ENCODE measurements around the gene RARB.

- TF ChIP-seq CTCF (conservative IDR thresholded peaks at IDR 0.05) (no peak), ZFX (IDR thresholded peaks at IDR 0.05) (no peak)
Measured at GRCh38 chr3:25380222-25380739, 47.8 kb upstream of the RARB start.
